GM12878 (cell line): ENCODE results near the gene OTULIN. TPM values are rescaled to one million over a fixed set of nuclear protein-coding genes. Genes with fewer than 3 reads are reported as not detected.

ENCODE experiments used
- ATAC-seq: fragments of 200-7000 bp; cut with Tn5 transposase; 3 replicates; pipeline ENCODE4 v1.9.1; 2020; ENCODE audit warnings: mild to moderate bottlenecking, moderate library complexity
- BruUV-seq: library from RNA; stranded (reverse); fragments of 400-500 nt; replicated peaks from 2 replicates; lab custom pipeline; 2021; lab: Mats Ljungman, UMichigan
- CTCF ChIA-PET: fragments of 300-600 bp; sonication (Branson Sonifier 250); formaldehyde crosslinking; extraction: SDS; loops from one replicate; lab custom pipeline; 2021; ENCODE audit warnings: inconsistent platforms; lab: Yijun Ruan, JAX
- POLR2A ChIA-PET: fragments of 350-600 bp; formaldehyde crosslinking; extraction: SDS; loops from one replicate; lab custom pipeline; 2021; ENCODE audit warnings: inconsistent platforms; lab: Charles Lee
- RAD21 ChIA-PET: fragments of 300-600 bp; sonication (Branson Sonifier 250); formaldehyde crosslinking; loops from one replicate; lab custom pipeline; 2023; ENCODE audit warnings: antibody characterized with exemption; ENCODE audit not compliant: unreplicated experiment; lab: Charles Lee
- SMC1A ChIA-PET: fragments of 300-600 bp; sonication (Branson Sonifier 250); formaldehyde crosslinking; loops from one replicate; lab custom pipeline; 2023; ENCODE audit not compliant: unreplicated experiment, uncharacterized antibody; lab: Charles Lee
- DNase-seq: peaks from one replicate; pipeline ENCODE4 v3.0.0-alpha.2; 2011; ENCODE audit warnings: low read depth, low spot score
- FAIRE-seq: peaks from 3 replicates; lab custom pipeline; 2011; peaks lifted over from hg19 to GRCh38; lab: Jason Lieb, UNC
- H2AFZ ChIP-seq: 2 replicates; pipeline ENCODE4 v1.6.0; 2011; ENCODE audit warnings: low read depth, low read length, control low read depth; ENCODE audit not compliant: control insufficient read depth
- H3K27ac ChIP-seq: 2 replicates; pipeline ENCODE4 v1.5.1; 2011; ENCODE audit warnings: control low read depth; ENCODE audit not compliant: control insufficient read depth, insufficient read depth
- H3K27me3 ChIP-seq, 2 experiments: replicated peaks in 1 of 2; 2 replicates each; pipeline versions ENCODE4 v1.6.0 to v1.6.1; 2011; ENCODE audit warnings: low read length in 1 of 2; ENCODE audit not compliant: control insufficient read depth in 2 of 2, insufficient read depth in 2 of 2
- H3K36me3 ChIP-seq, 2 experiments: 2 replicates each; pipeline ENCODE4 v1.5.1; 2011; ENCODE audit warnings: low read length in 1 of 2; ENCODE audit not compliant: control insufficient read depth in 2 of 2, insufficient read depth in 2 of 2
- H3K4me1 ChIP-seq: 2 replicates; pipeline ENCODE4 v1.6.1; 2011; ENCODE audit warnings: mild to moderate bottlenecking, low read length, moderate library complexity, mixed read lengths; ENCODE audit not compliant: control insufficient read depth, insufficient read depth
- H3K4me2 ChIP-seq: 2 replicates; pipeline ENCODE4 v1.6.0; 2011; ENCODE audit warnings: control low read depth; ENCODE audit not compliant: control insufficient read depth, insufficient read depth
- H3K4me3 ChIP-seq: fragments of 200-600 bp; sonication (generic); 2 replicates; pipeline ENCODE4 v1.5.1; 2016
- H3K79me2 ChIP-seq: 2 replicates; pipeline ENCODE4 v1.6.0; 2011; ENCODE audit warnings: low read length; ENCODE audit not compliant: control insufficient read depth, insufficient read depth
- H3K9ac ChIP-seq: 2 replicates; pipeline ENCODE4 v1.8.0; 2011; ENCODE audit warnings: low read length, control low read depth, mixed read lengths; ENCODE audit not compliant: control insufficient read depth, insufficient read depth
- H3K9me3 ChIP-seq: replicated peaks from 3 replicates; pipeline ENCODE4 v1.5.1; 2011; ENCODE audit warnings: mild to moderate bottlenecking, low read length; ENCODE audit not compliant: control insufficient read depth, insufficient read depth
- H4K20me1 ChIP-seq: 2 replicates; pipeline ENCODE4 v1.6.0; 2011; ENCODE audit not compliant: control insufficient read depth, insufficient read depth
- EED ChIP-seq: sonication (generic); IDR thresholded peaks from 2 replicates; pipeline ENCODE4 v1.6.1; 2016; ENCODE audit warnings: antibody characterized with exemption, low read depth
- FOXM1 ChIP-seq: IDR thresholded peaks from 2 replicates; pipeline ENCODE4 v1.6.1; 2012; ENCODE audit warnings: low read depth, mild to moderate bottlenecking, inconsistent platforms, low read length, moderate library complexity
- NFYA ChIP-seq: IDR thresholded peaks from 2 replicates; pipeline ENCODE4 v1.6.1; 2011; ENCODE audit warnings: low read depth, mild to moderate bottlenecking, low read length, improper control_type of control experiment, borderline replicate concordance
- POLR2AphosphoS2 ChIP-seq: IDR thresholded peaks from 2 replicates; pipeline ENCODE4 v1.6.1; 2011; ENCODE audit warnings: low read depth, mild to moderate bottlenecking, low read length, improper control_type of control experiment, moderate library complexity
- POLR2AphosphoS5 ChIP-seq: IDR thresholded peaks from 2 replicates; pipeline ENCODE4 v1.6.1; 2011; ENCODE audit warnings: mild to moderate bottlenecking, low read length, inconsistent platforms
- SREBF2 ChIP-seq: IDR thresholded peaks from 2 replicates; pipeline ENCODE4 v1.6.1; 2012; ENCODE audit warnings: mild to moderate bottlenecking, low read length
- WGBS: methylation state at CpG from one replicate; pipeline ENCODE4 v1.1.6; 2016; ENCODE audit warnings: low lambda C conversion rate; ENCODE audit not compliant: insufficient replicate concordance, insufficient coverage; ENCODE audit errors: missing lambda C conversion rate; 5-methylcytosine and 5-hydroxymethylcytosine counted together
- in situ Hi-C: fragments of 300-500 bp; cut with MboI; formaldehyde crosslinking; loops from 9 replicates; pipeline ENCODE4 v1.14.3; 2018; ENCODE audit warnings: mixed read lengths
- intact Hi-C: fragments of 100-400 bp; cut with micrococcal nuclease; formaldehyde crosslinking; loops from one replicate; pipeline ENCODE4 v1.14.2; 2022; ENCODE audit not compliant: unreplicated experiment
- polyA plus RNA-seq, 11 experiments: library from polyadenylated mRNA; depleted of rRNA in 4 of 11; unstranded in 6 of 11; stranded (reverse) in 5 of 11; fragments of >200 nt; fragmentation: Nextera tagmentation in 4 of 11; fragmentation: Illumina TruSeq in 1 of 11; extraction: Ambion mirVana in 4 of 11; extraction: Trizol in 1 of 11; gene quantifications; 1 replicate in 1 of 11; 2 replicates in 10 of 11; pipeline versions ENCODE4 v1.2.1 to v1.2.3, GENCODE V29; 2011 to 2016; ENCODE audit warnings: inconsistent platforms in 2 of 11, missing spikeins in 2 of 11, low read depth in 1 of 11
- total RNA-seq, 4 experiments: library from RNA; depleted of rRNA in 3 of 4; stranded (reverse); fragments of >200 nt in 3 of 4; fragmentation: Illumina TruSeq in 1 of 4; extraction: Trizol in 1 of 4; gene quantifications; 2 replicates each; pipeline versions ENCODE4 v1.2.1 to v1.2.3, GENCODE V29; 2013 to 2021
- TF ChIP-seq, protein P1 (sequence below): IDR thresholded peaks from 2 replicates; pipeline ENCODE4 v1.6.1; 2012; ENCODE audit warnings: mild to moderate bottlenecking, low read depth, low read length
- TF ChIP-seq, protein P2 (sequence below), 3 experiments: IDR thresholded peaks in 2 of 3; conservative IDR thresholded peaks in 1 of 3; 2 replicates each; pipeline ENCODE4 v1.5.1; 2011; ENCODE audit warnings: low read depth in 3 of 3, low read length in 3 of 3, mild to moderate bottlenecking in 3 of 3, control low read depth in 2 of 3, moderate library complexity in 2 of 3, inconsistent platforms in 1 of 3, mixed read lengths in 1 of 3; ENCODE audit not compliant: control insufficient read depth in 2 of 3, insufficient read depth in 1 of 3; ENCODE audit errors: extremely low read depth in 1 of 3
- TF ChIP-seq, protein P3 (sequence below): IDR thresholded peaks from 2 replicates; pipeline ENCODE4 v1.6.1; 2011; ENCODE audit warnings: borderline replicate concordance, low read depth, mild to moderate bottlenecking, moderate library complexity, mixed read lengths, low read length; ENCODE audit not compliant: insufficient read depth; ENCODE audit errors: extremely low read length
- TF ChIP-seq, protein P4 (sequence below): IDR thresholded peaks from 2 replicates; pipeline ENCODE4 v1.6.1; 2011; ENCODE audit warnings: low read depth, low read length, improper control_type of control experiment, borderline replicate concordance
- TF ChIP-seq, protein P5 (sequence below): IDR thresholded peaks from 2 replicates; pipeline ENCODE4 v1.6.1; 2012; ENCODE audit warnings: low read depth, low read length, improper control_type of control experiment

OTULIN gene
- total and polyA plus RNA-seq, 10 of the 15 experiments (the other 5 are each of a cell fraction or from before 2014, with no cell fraction given), result 6.6 to 70.5 (median 28.7) TPM

DNA sequence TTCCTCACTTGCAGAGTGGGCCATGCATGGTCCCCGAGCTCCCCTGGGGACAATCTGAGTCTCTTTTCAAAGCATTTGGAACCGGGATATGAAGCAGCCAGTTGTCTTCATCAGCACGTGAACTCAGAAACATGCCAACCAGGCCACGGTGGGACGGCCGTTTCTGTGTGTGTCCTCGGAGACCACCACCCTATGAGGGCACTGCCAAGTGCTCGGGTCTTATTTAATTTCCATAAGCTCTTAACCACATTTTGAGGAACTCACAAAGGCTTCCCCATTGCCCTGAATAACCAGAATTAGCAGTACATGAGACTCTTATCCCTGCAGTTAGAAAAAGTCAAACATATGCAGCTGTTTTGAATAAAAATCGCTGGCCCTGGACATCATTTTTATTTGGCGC is 60.1 kb downstream of the OTULIN start:
- intact Hi-C loops (loop anchor here (5.0 kb wide), 1 partner anchor 223 kb away; no protein-coding TSS in a partner anchor), in situ Hi-C loops (loop anchor here (5.0 to 25.0 kb wide), 2 partner anchors 278 to 1738 kb away; partner anchors contain the start of gene ZNF622)
- 80% methylated on average over 10 of the region's 10 CpGs for WGBS
- FAIRE-seq, result no peak
- ChIA-PET RAD21 (interaction anchor here (4.2 kb wide), 1 partner anchor 279 kb away, joined by 65 read pairs; no protein-coding TSS in a partner anchor), POLR2A (no interaction called here), CTCF (interaction anchor here (0.6 to 12.1 kb wide), 3 partner anchors 149 to 278 kb away, joined by 3 to 213 read pairs (median 7); no protein-coding TSS in a partner anchor), SMC1A (interaction anchor here (0.5 to 6.9 kb wide), 11 partner anchors 11 to 290 kb away, joined by 3 to 90 read pairs (median 4); no protein-coding TSS in a partner anchor)
- BruUV-seq, result no TSS peak
- DNase-seq, result no peak
- Histone ChIP-seq H3K27ac (no peak overlapping the region), H3K4me2 (no peak overlapping the region), H3K4me1 (no peaks in the 10 kb centered on the region), H3K79me2 (no peaks in the 10 kb centered on the region), H3K27me3 (no peaks in the 10 kb centered on the region), H3K4me3 (no peak overlapping the region), H3K9ac (no peak overlapping the region), H4K20me1 (no peaks in the 10 kb centered on the region), H3K36me3 (no peaks in the 10 kb centered on the region), H2AFZ (no peak overlapping the region), H3K9me3 (no peaks in the 10 kb centered on the region)
- ATAC-seq, result no peak
- TF ChIP-seq, protein P1, sequence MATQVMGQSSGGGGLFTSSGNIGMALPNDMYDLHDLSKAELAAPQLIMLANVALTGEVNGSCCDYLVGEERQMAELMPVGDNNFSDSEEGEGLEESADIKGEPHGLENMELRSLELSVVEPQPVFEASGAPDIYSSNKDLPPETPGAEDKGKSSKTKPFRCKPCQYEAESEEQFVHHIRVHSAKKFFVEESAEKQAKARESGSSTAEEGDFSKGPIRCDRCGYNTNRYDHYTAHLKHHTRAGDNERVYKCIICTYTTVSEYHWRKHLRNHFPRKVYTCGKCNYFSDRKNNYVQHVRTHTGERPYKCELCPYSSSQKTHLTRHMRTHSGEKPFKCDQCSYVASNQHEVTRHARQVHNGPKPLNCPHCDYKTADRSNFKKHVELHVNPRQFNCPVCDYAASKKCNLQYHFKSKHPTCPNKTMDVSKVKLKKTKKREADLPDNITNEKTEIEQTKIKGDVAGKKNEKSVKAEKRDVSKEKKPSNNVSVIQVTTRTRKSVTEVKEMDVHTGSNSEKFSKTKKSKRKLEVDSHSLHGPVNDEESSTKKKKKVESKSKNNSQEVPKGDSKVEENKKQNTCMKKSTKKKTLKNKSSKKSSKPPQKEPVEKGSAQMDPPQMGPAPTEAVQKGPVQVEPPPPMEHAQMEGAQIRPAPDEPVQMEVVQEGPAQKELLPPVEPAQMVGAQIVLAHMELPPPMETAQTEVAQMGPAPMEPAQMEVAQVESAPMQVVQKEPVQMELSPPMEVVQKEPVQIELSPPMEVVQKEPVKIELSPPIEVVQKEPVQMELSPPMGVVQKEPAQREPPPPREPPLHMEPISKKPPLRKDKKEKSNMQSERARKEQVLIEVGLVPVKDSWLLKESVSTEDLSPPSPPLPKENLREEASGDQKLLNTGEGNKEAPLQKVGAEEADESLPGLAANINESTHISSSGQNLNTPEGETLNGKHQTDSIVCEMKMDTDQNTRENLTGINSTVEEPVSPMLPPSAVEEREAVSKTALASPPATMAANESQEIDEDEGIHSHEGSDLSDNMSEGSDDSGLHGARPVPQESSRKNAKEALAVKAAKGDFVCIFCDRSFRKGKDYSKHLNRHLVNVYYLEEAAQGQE, result no peak
- TF ChIP-seq POLR2AphosphoS5 (no peak), SREBF2 (no peak), POLR2AphosphoS2 (no peak), FOXM1 (no peak), EED (no peak), NFYA (no peak)
- TF ChIP-seq, protein P2, sequence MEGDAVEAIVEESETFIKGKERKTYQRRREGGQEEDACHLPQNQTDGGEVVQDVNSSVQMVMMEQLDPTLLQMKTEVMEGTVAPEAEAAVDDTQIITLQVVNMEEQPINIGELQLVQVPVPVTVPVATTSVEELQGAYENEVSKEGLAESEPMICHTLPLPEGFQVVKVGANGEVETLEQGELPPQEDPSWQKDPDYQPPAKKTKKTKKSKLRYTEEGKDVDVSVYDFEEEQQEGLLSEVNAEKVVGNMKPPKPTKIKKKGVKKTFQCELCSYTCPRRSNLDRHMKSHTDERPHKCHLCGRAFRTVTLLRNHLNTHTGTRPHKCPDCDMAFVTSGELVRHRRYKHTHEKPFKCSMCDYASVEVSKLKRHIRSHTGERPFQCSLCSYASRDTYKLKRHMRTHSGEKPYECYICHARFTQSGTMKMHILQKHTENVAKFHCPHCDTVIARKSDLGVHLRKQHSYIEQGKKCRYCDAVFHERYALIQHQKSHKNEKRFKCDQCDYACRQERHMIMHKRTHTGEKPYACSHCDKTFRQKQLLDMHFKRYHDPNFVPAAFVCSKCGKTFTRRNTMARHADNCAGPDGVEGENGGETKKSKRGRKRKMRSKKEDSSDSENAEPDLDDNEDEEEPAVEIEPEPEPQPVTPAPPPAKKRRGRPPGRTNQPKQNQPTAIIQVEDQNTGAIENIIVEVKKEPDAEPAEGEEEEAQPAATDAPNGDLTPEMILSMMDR (IDR thresholded peaks at IDR 0.05 in 2 of 3, conservative IDR thresholded peaks at IDR 0.05 in 1 of 3; ENCODE audit: control insufficient read depth in 2 of 3, extremely low read depth in 1 of 3, insufficient read depth in 1 of 3, low read depth in 3 of 3, low read length in 3 of 3), result no peak
- TF ChIP-seq, protein P3, sequence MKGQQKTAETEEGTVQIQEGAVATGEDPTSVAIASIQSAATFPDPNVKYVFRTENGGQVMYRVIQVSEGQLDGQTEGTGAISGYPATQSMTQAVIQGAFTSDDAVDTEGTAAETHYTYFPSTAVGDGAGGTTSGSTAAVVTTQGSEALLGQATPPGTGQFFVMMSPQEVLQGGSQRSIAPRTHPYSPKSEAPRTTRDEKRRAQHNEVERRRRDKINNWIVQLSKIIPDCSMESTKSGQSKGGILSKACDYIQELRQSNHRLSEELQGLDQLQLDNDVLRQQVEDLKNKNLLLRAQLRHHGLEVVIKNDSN, result no peak
- TF ChIP-seq, protein P4, sequence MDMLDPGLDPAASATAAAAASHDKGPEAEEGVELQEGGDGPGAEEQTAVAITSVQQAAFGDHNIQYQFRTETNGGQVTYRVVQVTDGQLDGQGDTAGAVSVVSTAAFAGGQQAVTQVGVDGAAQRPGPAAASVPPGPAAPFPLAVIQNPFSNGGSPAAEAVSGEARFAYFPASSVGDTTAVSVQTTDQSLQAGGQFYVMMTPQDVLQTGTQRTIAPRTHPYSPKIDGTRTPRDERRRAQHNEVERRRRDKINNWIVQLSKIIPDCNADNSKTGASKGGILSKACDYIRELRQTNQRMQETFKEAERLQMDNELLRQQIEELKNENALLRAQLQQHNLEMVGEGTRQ, result no peak
- TF ChIP-seq, protein P5, sequence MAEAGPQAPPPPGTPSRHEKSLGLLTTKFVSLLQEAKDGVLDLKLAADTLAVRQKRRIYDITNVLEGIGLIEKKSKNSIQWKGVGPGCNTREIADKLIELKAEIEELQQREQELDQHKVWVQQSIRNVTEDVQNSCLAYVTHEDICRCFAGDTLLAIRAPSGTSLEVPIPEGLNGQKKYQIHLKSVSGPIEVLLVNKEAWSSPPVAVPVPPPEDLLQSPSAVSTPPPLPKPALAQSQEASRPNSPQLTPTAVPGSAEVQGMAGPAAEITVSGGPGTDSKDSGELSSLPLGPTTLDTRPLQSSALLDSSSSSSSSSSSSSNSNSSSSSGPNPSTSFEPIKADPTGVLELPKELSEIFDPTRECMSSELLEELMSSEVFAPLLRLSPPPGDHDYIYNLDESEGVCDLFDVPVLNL, result no peak
